Mammary epithelial cell (primary cell): ENCODE results near the gene OGDHL.

Experiments used
- EZH2 ChIP-seq: IDR thresholded peaks from 2 replicates; pipeline ENCODE4 v1.6.1; 2012; ENCODE audit warnings: low read length, inconsistent platforms, borderline replicate concordance
- TF ChIP-seq, protein P1 (sequence below), 2 donors: IDR thresholded peaks in 1 of 2; conservative IDR thresholded peaks in 1 of 2; 2 replicates each; pipeline ENCODE4 v1.5.1; 2011 to 2012; ENCODE audit warnings: inconsistent platforms in 2 of 2, low read length in 2 of 2, mild to moderate bottlenecking in 2 of 2, control low read depth in 1 of 2, low read depth in 1 of 2; ENCODE audit not compliant: insufficient read depth in 1 of 2; ENCODE audit errors: extremely low read depth in 1 of 2

DNA sequence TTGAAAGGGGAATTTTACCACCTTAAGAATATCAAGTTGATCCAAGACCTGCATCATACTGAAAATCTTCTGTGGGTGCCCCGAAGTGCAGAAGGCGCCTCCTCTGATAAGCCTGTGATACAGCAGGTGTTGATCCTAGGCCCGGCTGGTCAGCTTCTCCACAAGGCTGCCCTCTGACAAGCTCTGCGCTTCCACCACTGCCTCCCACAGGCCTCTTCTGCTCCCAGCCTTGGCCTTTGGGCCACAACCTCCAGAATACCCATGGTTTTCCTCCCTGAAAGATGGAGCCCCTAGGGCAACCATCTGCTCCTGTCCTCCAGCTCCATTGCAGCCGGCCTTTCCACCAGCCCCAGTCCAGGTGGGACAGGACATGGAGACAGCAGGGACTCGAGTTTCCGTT lies 5.6 kb upstream of the OGDHL start:
- TF ChIP-seq, protein P1, sequence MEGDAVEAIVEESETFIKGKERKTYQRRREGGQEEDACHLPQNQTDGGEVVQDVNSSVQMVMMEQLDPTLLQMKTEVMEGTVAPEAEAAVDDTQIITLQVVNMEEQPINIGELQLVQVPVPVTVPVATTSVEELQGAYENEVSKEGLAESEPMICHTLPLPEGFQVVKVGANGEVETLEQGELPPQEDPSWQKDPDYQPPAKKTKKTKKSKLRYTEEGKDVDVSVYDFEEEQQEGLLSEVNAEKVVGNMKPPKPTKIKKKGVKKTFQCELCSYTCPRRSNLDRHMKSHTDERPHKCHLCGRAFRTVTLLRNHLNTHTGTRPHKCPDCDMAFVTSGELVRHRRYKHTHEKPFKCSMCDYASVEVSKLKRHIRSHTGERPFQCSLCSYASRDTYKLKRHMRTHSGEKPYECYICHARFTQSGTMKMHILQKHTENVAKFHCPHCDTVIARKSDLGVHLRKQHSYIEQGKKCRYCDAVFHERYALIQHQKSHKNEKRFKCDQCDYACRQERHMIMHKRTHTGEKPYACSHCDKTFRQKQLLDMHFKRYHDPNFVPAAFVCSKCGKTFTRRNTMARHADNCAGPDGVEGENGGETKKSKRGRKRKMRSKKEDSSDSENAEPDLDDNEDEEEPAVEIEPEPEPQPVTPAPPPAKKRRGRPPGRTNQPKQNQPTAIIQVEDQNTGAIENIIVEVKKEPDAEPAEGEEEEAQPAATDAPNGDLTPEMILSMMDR (conservative IDR thresholded peaks at IDR 0.05 in 1 of 2, IDR thresholded peaks at IDR 0.05 in 1 of 2; ENCODE audit: extremely low read depth in 1 of 2, insufficient read depth in 1 of 2, low read depth in 1 of 2, low read length in 2 of 2) = no peak
- TF ChIP-seq EZH2 = peak; percentile 47
